Right lobe of liver (tissue), 6 donors: ENCODE measurements around the gene NRSN2. TPM values are rescaled to one million over a fixed set of nuclear protein-coding genes. Genes with fewer than 3 reads are reported as not detected.
"Not testable (repeated sequence)": the region's sequence is repeated elsewhere in the genome, so short reads cannot be mapped to it uniquely, and the experiment has no call there.

Experiments used
- ATAC-seq, 4 donors: fragments of 200-7000 bp; cut with Tn5 transposase; one replicate each; pipeline ENCODE4 v1.9.1; 2020; ENCODE audit warnings: mild to moderate bottlenecking in 4 of 4, moderate library complexity in 4 of 4
- DNase-seq, 3 donors: peaks; one replicate each; pipeline ENCODE4 v3.0.0-alpha.2; 2020
- H3K27ac ChIP-seq, 3 donors: fragments of 200-600 bp; one replicate each; pipeline ENCODE4 v1.8.0; 2022
- H3K27me3 ChIP-seq, 2 donors: fragments of 200-600 bp; one replicate each; pipeline ENCODE4 v1.8.0; 2022
- H3K36me3 ChIP-seq, 4 donors: fragments of 200-600 bp; sonication (generic) in 1 of 4; one replicate each; pipeline versions ENCODE4 v1.5.1 to v1.8.0; 2017 to 2022; ENCODE audit warnings: control low read depth in 1 of 4
- H3K4me1 ChIP-seq, 4 donors: fragments of 200-600 bp; sonication (generic) in 1 of 4; one replicate each; pipeline versions ENCODE4 v1.5.1 to v1.8.0; 2017 to 2022; ENCODE audit warnings: control low read depth in 1 of 4
- H3K4me3 ChIP-seq, 3 donors: fragments of 200-600 bp; one replicate each; pipeline ENCODE4 v1.8.0; 2022
- H3K9me3 ChIP-seq, 4 donors: fragments of 200-600 bp; sonication (generic) in 1 of 4; one replicate each; pipeline versions ENCODE4 v1.5.1 to v1.8.0; 2017 to 2022; ENCODE audit warnings: control low read depth in 1 of 4
- CTCF ChIP-seq, 4 donors: fragments of 200-600 bp in 3 of 4; fragments of 450-650 bp in 1 of 4; IDR thresholded peaks; one replicate each; pipeline versions ENCODE4 v1.5.1 to v1.8.0; 2016 to 2022; ENCODE audit warnings: antibody characterized with exemption in 4 of 4, mild to moderate bottlenecking in 2 of 4
- POLR2A ChIP-seq: fragments of 450-650 bp; IDR thresholded peaks from one replicate; pipeline ENCODE4 v1.6.1; 2017; ENCODE audit warnings: antibody characterized with exemption, mild to moderate bottlenecking
- WGBS: methylation state at CpG from one replicate; pipeline ENCODE4 v1.1.6; 2018; ENCODE audit warnings: low coverage, low lambda C conversion rate; ENCODE audit not compliant: insufficient coverage; ENCODE audit errors: missing lambda C conversion rate; 5-methylcytosine and 5-hydroxymethylcytosine counted together
- intact Hi-C, 2 donors: fragments of 100-400 bp; cut with DNase I; formaldehyde crosslinking; loops; one replicate each; pipeline versions ENCODE4 v1.11.2 to v1.14.1; 2022
- total RNA-seq, 6 experiments: library from RNA; depleted of rRNA in 2 of 6; stranded (reverse); fragments of >200 nt in 2 of 6; fragmentation: NEBNext Ultra II Directional in 3 of 6; extraction: Animal tissue kit (Norgen Biotek cat#: 25700) in 3 of 6; gene quantifications; one replicate each; pipeline versions ENCODE4 v1.1.0 to v1.2.4, GENCODE V29; 2016 to 2023
- donor health status: DM: no; HTN: yes; CAD: no.
- donor health status: DM: no; HTN: no; CAD: no.
- donor health status: DM: no; HTN: no; CAD: no.
- donor health status: DM: no; HTN: yes; CAD: no.
- donor health status: DM: no; HTN: yes; CAD: no.

The NRSN2 gene
- total RNA-seq, 6 experiments from 2014 or later = 1.3 to 4.1 (median 1.9) TPM

DNA sequence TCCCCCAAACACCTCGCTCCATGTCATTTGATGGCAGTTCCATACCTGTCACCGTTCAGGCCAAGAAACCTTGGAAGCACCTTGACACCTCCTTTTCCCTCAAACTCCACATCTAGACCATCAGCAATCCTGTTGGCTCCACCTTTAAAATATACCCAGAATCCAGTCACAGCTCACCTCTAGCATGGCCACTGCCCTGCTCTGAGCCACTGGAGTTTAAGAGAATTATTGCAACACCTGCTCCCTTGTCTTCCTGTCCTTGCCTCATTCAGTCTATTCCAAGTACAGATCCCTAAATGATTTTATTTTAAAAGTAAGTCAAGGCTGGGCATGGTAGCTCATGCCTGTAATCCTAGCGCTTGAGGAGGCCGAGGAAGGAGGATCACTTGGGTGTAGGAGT, 22.0 kb downstream of the NRSN2 start:
- 80% methylated on average over 4 of the region's 4 CpGs for WGBS
- DNase-seq (no peak), ATAC-seq (no peak)
- Histone ChIP-seq H3K27me3 (no peaks in the 10 kb centered on the region), H3K36me3 (no peaks in the 10 kb centered on the region), H3K4me3 (no peak overlapping the region), H3K9me3 (no peaks in the 10 kb centered on the region), H3K27ac (peak overlapping the region in 1 of 3 donors; percentile 24), H3K4me1 (peaks cover 2 to 57% (median 25%) of the 10 kb centered on the region in 4 donors)
- intact Hi-C loops = no loop called here
- TF ChIP-seq CTCF (IDR thresholded peaks at IDR 0.05) (no peak), POLR2A (no peak)

GRCh38 chr20:370151-370600, 23.3 kb downstream of the NRSN2 start:
- DNase-seq (no peak), ATAC-seq (peak in 3 of 4 donors; percentile 10 to 30 (median 23))
- Histone ChIP-seq H3K4me1 (peaks cover 2 to 53% (median 25%) of the 10 kb centered on the region in 4 donors), H3K27me3 (no peaks in the 10 kb centered on the region), H3K27ac (peak overlapping the region in 2 of 3 donors; percentile 81 to 92), H3K4me3 (no peak overlapping the region), H3K9me3 (no peaks in the 10 kb centered on the region), H3K36me3 (no peaks in the 10 kb centered on the region)
- intact Hi-C loops = no loop called here
- TF ChIP-seq POLR2A = peak; percentile 30
- TF ChIP-seq CTCF (IDR thresholded peaks at IDR 0.05) = no peak
- 14% methylated on average over 7 of the region's 7 CpGs for WGBS

GRCh38 chr20:370977-371754, 24.3 kb downstream of the NRSN2 start:
- Histone ChIP-seq H3K36me3 (no peaks in the 10 kb centered on the region), H3K27me3 (no peaks in the 10 kb centered on the region), H3K9me3 (no peaks in the 10 kb centered on the region), H3K4me1 (peaks cover 2 to 49% (median 25%) of the 10 kb centered on the region in 4 donors), H3K4me3 (no peak overlapping the region), H3K27ac (peak overlapping the region; percentile 67 to 92 (median 81))
- peak; percentile 61 to 84 (median 83) for ATAC-seq
- intact Hi-C loops = no loop called here
- WGBS = 21% methylated on average over 4 of the region's 7 CpGs
- DNase-seq = peak; percentile 44 to 89 (median 79)
- TF ChIP-seq POLR2A (no peak), CTCF (IDR thresholded peaks at IDR 0.05) (no peak)

GRCh38 chr20:371755-372542, 25.0 kb downstream of the NRSN2 start:
- H3K9me3 ChIP-seq = no peaks in the 10 kb centered on the region
- no peaks in the 10 kb centered on the region for H3K27me3 ChIP-seq
- H3K36me3 ChIP-seq = no peaks in the 10 kb centered on the region
- TF ChIP-seq POLR2A (peak; percentile 53), CTCF (IDR thresholded peaks at IDR 0.05) (no peak)
- WGBS = 17% methylated on average over 5 of the region's 10 CpGs
- peaks cover 2 to 45% (median 25%) of the 10 kb centered on the region in 4 donors for H3K4me1 ChIP-seq
- peak overlapping the region; percentile 68 to 92 (median 81) for H3K27ac ChIP-seq
- peak; percentile 83 to 90 (median 86) for ATAC-seq
- no peak overlapping the region for H3K4me3 ChIP-seq
- DNase-seq = peak; percentile 95 to 97 (median 95)
- intact Hi-C loops = no loop called here

GRCh38 chr20:372543-373082, 25.7 kb downstream of the NRSN2 start:
- H3K27me3 ChIP-seq, H3K4me3 ChIP-seq, H3K9me3 ChIP-seq, DNase-seq, intact Hi-C loops, H3K36me3 ChIP-seq: not testable (repeated sequence)
- peak in 1 of 4 donors; percentile 2 for ATAC-seq
- WGBS = 100% methylated on average over 1 of the region's 11 CpGs
- Histone ChIP-seq H3K27ac (peak overlapping the region; percentile 68 to 92 (median 81)), H3K4me1 (peaks cover 2 to 45% (median 25%) of the 10 kb centered on the region in 4 donors)
